HG03342 (cell line): ENCODE measurements around the gene DENR.

Experiments
- ATAC-seq: cut with Tn5 transposase; IDR thresholded peaks from one replicate; pipeline ENCODE4 v1.9.1; 2021; ENCODE audit warnings: mild to moderate bottlenecking, moderate library complexity; ENCODE audit not compliant: unreplicated experiment

Gene DENR

DNA sequence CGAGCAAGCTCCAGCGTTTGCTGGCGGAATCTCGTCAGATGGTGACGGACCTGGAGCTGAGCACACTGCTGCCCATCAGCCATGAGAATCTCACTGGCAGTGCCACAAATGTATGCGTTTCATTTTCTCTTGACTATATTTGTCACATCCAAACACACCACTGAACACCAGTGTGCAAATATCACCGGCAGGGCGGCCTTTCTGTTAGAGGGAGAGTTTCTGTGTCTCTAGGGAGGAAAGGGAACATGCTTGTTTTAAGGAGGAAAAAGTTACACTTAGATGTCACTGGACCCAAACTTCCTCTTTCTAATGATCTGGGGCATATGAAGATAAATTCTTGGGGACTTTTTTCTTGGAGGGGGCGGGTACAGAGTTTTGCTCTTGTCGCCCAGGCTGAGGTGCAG lies 60.7 kb downstream of the DENR start:
- no peak for ATAC-seq

- ATAC-seq = no peak
Measured at GRCh38 chr12:122819209-122819785, 66.7 kb downstream of the DENR start.

GRCh38 chr12:122820138-122820537 lies 67.5 kb downstream of the DENR start:
- ATAC-seq = no peak
